T-helper 1 cell treated with Interleukin-12 subunit alpha and Interleukin-12 subunit beta and Interleukin-4 antibody, amounts not matched to agents 30 μg/mL and 1 μg/mL, for 36 hours (primary cell): Measurements from ENCODE around the gene GTF2H4.

ENCODE experiments used
- H3K27ac Mint-ChIP-seq: one replicate; pipeline ENCODE4 v1.8.0; 2021; ENCODE audit warnings: mild to moderate bottlenecking, mixed read lengths
- H3K27me3 Mint-ChIP-seq: one replicate; pipeline ENCODE4 v1.8.0; 2021; ENCODE audit warnings: low read depth, mixed read lengths
- H3K36me3 Mint-ChIP-seq: one replicate; pipeline ENCODE4 v1.8.0; 2021; ENCODE audit warnings: low read depth, mixed read lengths
- H3K4me1 Mint-ChIP-seq: one replicate; pipeline ENCODE4 v1.8.0; 2021; ENCODE audit warnings: low read depth, mixed read lengths
- H3K4me3 Mint-ChIP-seq: one replicate; pipeline ENCODE4 v1.8.0; 2021; ENCODE audit warnings: mild to moderate bottlenecking, moderate library complexity, mixed read lengths
- H3K9me3 Mint-ChIP-seq: one replicate; pipeline ENCODE4 v1.8.0; 2021; ENCODE audit warnings: mixed read lengths

GTF2H4 gene

GRCh38 chr6:30877419-30878262 lies 30.4 kb upstream of the GTF2H4 start:
- Mint-ChIP-seq H3K4me3 (peak overlapping the region; percentile 69), H3K27ac (peak overlapping the region; percentile 79), H3K4me1 (peaks cover 21% of the 10 kb centered on the region), H3K36me3 (peaks cover 5% of the 10 kb centered on the region), H3K9me3 (peaks cover 7% of the 10 kb centered on the region), H3K27me3 (peaks cover 7% of the 10 kb centered on the region)

GRCh38 chr6:30879684-30880427 lies 28.2 kb upstream of the GTF2H4 start:
- H3K4me1 Mint-ChIP-seq: peaks cover 26% of the 10 kb centered on the region
- peaks cover 7% of the 10 kb centered on the region for H3K27me3 Mint-ChIP-seq

GRCh38 chr6:30880698-30881252 lies 27.2 kb upstream of the GTF2H4 start:
- H3K36me3 Mint-ChIP-seq: peaks cover 6% of the 10 kb centered on the region
- H3K27me3 Mint-ChIP-seq: peaks cover 12% of the 10 kb centered on the region
- H3K9me3 Mint-ChIP-seq: no peaks in the 10 kb centered on the region
- peaks cover 31% of the 10 kb centered on the region for H3K4me1 Mint-ChIP-seq
- no peak overlapping the region for H3K27ac Mint-ChIP-seq
- no peak overlapping the region for H3K4me3 Mint-ChIP-seq

More at GRCh38 chr6:30879684-30880427, 28.2 kb upstream of the GTF2H4 start:
- Mint-ChIP-seq H3K27ac (peak overlapping the region; percentile 9), H3K9me3 (no peaks in the 10 kb centered on the region), H3K4me3 (no peak overlapping the region), H3K36me3 (peaks cover 2% of the 10 kb centered on the region)

GRCh38 chr6:30881392-30882203 lies 26.4 kb upstream of the GTF2H4 start:
- no peak overlapping the region for H3K4me3 Mint-ChIP-seq
- H3K27me3 Mint-ChIP-seq: peaks cover 16% of the 10 kb centered on the region
- peaks cover 35% of the 10 kb centered on the region for H3K4me1 Mint-ChIP-seq
- H3K9me3 Mint-ChIP-seq: no peaks in the 10 kb centered on the region
- H3K36me3 Mint-ChIP-seq: peaks cover 6% of the 10 kb centered on the region
- H3K27ac Mint-ChIP-seq: peak overlapping the region; percentile 56

- Mint-ChIP-seq H3K4me3 (no peak overlapping the region), H3K27me3 (peaks cover 18% of the 10 kb centered on the region), H3K9me3 (no peaks in the 10 kb centered on the region), H3K4me1 (peaks cover 34% of the 10 kb centered on the region), H3K27ac (no peak overlapping the region), H3K36me3 (peaks cover 6% of the 10 kb centered on the region)
Measured at GRCh38 chr6:30882204-30882758, 25.7 kb upstream of the GTF2H4 start.

GRCh38 chr6:30882759-30883684 lies 25.0 kb upstream of the GTF2H4 start:
- H3K4me3 Mint-ChIP-seq: peak overlapping the region; percentile 87
- H3K27me3 Mint-ChIP-seq: peaks cover 18% of the 10 kb centered on the region
- H3K4me1 Mint-ChIP-seq: peaks cover 28% of the 10 kb centered on the region

GRCh38 chr6:30883685-30884520 lies 24.1 kb upstream of the GTF2H4 start, which contains the start of gene DDR1:
Gene DDR1 (plus strand): TSS chr6:30884519. CDS start chr6:30888730, 4,211 bp downstream.
- Mint-ChIP-seq H3K4me3 (peak within 1 kb of the TSS; percentile 87), H3K27me3 (peaks cover 18% of the 10 kb centered on the region), H3K27ac (peak within 1 kb of the TSS; percentile 64), H3K36me3 (peaks cover 6% of the 10 kb centered on the region), H3K9me3 (no peaks in the 10 kb centered on the region), H3K4me1 (peaks cover 23% of the 10 kb centered on the region)

More at GRCh38 chr6:30882759-30883684, 25.0 kb upstream of the GTF2H4 start:
- peaks cover 6% of the 10 kb centered on the region for H3K36me3 Mint-ChIP-seq
- H3K27ac Mint-ChIP-seq: peak overlapping the region; percentile 16
- no peaks in the 10 kb centered on the region for H3K9me3 Mint-ChIP-seq

- H3K27ac Mint-ChIP-seq: peak overlapping the region; percentile 64
- H3K4me1 Mint-ChIP-seq: peaks cover 23% of the 10 kb centered on the region
- H3K9me3 Mint-ChIP-seq: no peaks in the 10 kb centered on the region
- peaks cover 18% of the 10 kb centered on the region for H3K27me3 Mint-ChIP-seq
- H3K4me3 Mint-ChIP-seq: peak overlapping the region; percentile 73
- H3K36me3 Mint-ChIP-seq: peaks cover 6% of the 10 kb centered on the region
Measured at GRCh38 chr6:30884521-30885480, 23.2 kb upstream of the GTF2H4 start.

- Mint-ChIP-seq H3K4me1 (peaks cover 23% of the 10 kb centered on the region), H3K27me3 (peaks cover 18% of the 10 kb centered on the region), H3K36me3 (peaks cover 6% of the 10 kb centered on the region), H3K9me3 (no peaks in the 10 kb centered on the region), H3K4me3 (peak overlapping the region; percentile 73), H3K27ac (peak overlapping the region; percentile 64)
Measured at GRCh38 chr6:30885481-30885998, 22.5 kb upstream of the GTF2H4 start.

- Mint-ChIP-seq H3K36me3 (peaks cover 6% of the 10 kb centered on the region), H3K27ac (peak overlapping the region; percentile 64), H3K27me3 (peaks cover 18% of the 10 kb centered on the region), H3K4me3 (peak overlapping the region; percentile 73), H3K4me1 (peaks cover 23% of the 10 kb centered on the region), H3K9me3 (no peaks in the 10 kb centered on the region)
Measured at GRCh38 chr6:30885999-30886896, 21.8 kb upstream of the GTF2H4 start.
